ENCODE data around the gene FMN1.

- no peak for TF ChIP-seq CTCF (IDR thresholded peaks at IDR 0.05 in 8 of 11, conservative IDR thresholded peaks at IDR 0.05 in 3 of 11)
- no peak for TF ChIP-seq POLR2AphosphoS5 (IDR thresholded peaks at IDR 0.05)
- TF ChIP-seq POLR2A (IDR thresholded peaks at IDR 0.05) = no peak
Measured at GRCh38 chr15:32880642-32881041, 313.9 kb downstream of the FMN1 start.
